ENCODE results near the gene SLC7A6OS.
"Not testable (repeated sequence)": the region's sequence is repeated elsewhere in the genome, so short reads cannot be mapped to it uniquely, and the experiment has no call there.

DNA sequence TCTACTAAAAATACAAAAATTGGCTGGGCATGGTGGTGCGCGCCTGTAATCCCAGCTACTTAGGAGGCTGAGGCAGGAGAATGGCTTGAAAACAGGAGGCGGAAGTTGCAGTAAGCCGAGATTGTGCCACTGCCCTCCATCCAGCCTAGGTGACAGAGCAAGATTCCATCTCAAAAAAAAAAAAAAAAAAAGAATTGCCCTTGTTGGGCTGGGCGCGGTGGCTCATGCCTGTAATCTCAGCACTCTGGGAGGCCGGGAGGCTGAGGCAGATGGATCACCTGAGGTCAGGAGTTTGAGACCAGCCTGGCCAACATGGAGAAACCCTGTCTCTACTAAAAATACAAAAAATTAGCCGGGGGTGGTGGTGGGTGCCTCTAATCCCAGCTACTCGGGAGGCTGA is 21.9 kb downstream of the SLC7A6OS start:
- TF ChIP-seq, protein P1, sequence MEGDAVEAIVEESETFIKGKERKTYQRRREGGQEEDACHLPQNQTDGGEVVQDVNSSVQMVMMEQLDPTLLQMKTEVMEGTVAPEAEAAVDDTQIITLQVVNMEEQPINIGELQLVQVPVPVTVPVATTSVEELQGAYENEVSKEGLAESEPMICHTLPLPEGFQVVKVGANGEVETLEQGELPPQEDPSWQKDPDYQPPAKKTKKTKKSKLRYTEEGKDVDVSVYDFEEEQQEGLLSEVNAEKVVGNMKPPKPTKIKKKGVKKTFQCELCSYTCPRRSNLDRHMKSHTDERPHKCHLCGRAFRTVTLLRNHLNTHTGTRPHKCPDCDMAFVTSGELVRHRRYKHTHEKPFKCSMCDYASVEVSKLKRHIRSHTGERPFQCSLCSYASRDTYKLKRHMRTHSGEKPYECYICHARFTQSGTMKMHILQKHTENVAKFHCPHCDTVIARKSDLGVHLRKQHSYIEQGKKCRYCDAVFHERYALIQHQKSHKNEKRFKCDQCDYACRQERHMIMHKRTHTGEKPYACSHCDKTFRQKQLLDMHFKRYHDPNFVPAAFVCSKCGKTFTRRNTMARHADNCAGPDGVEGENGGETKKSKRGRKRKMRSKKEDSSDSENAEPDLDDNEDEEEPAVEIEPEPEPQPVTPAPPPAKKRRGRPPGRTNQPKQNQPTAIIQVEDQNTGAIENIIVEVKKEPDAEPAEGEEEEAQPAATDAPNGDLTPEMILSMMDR (IDR thresholded peaks at IDR 0.05; ENCODE audit: insufficient read depth, low read length): not testable (repeated sequence)
- not testable (repeated sequence) for TF ChIP-seq SPI1 (IDR thresholded peaks at IDR 0.05; ENCODE audit: borderline replicate concordance, low read depth); POLR2AphosphoS5 (IDR thresholded peaks at IDR 0.05; ENCODE audit: low read depth)
